IMR-90 (cell line): Measurements from ENCODE around the gene TPP2. TPM values are rescaled to one million over a fixed set of nuclear protein-coding genes. Genes with fewer than 3 reads are reported as not detected.

Experiments
- ATAC-seq: fragments of 200-7000 bp; cut with Tn5 transposase; 2 replicates; pipeline ENCODE4 v1.9.1; 2020; ENCODE audit warnings: low read depth, mild to moderate bottlenecking, moderate library complexity
- BruUV-seq: library from RNA; stranded (reverse); fragments of 400-500 nt; replicated peaks from 2 replicates; lab custom pipeline; 2021; lab: Mats Ljungman, UMichigan
- CTCF ChIA-PET: fragments of 300-600 bp; formaldehyde crosslinking; extraction: SDS; loops from one replicate; lab custom pipeline; 2021; ENCODE audit warnings: antibody characterized with exemption; lab: Yijun Ruan, JAX
- POLR2A ChIA-PET: fragments of 300-600 bp; sonication (Branson Sonifier 250); formaldehyde crosslinking; loops from one replicate; lab custom pipeline; 2022; ENCODE audit warnings: antibody characterized with exemption; ENCODE audit not compliant: unreplicated experiment; lab: Charles Lee
- DNase-seq: peaks from one replicate; pipeline ENCODE4 v3.0.0; 2013
- H2AFZ ChIP-seq: replicated peaks from 2 replicates; pipeline ENCODE3; 2013; ENCODE audit warnings: low read length, mild to moderate bottlenecking; ENCODE audit not compliant: poor library complexity
- H2AK5ac ChIP-seq: 2 replicates; pipeline ENCODE4 v1.6.1; 2013; ENCODE audit warnings: low read depth, low read length, inconsistent platforms
- H2AK9ac ChIP-seq: replicated peaks from 2 replicates; pipeline ENCODE3; 2013; ENCODE audit warnings: mild to moderate bottlenecking, low read depth, low read length, moderate library complexity; ENCODE audit not compliant: poor library complexity
- H2BK120ac ChIP-seq: 2 replicates; pipeline ENCODE4 v1.6.1; 2013; ENCODE audit warnings: low read depth, low read length, inconsistent platforms
- H2BK15ac ChIP-seq: 3 replicates; pipeline ENCODE4 v1.6.1; 2013; ENCODE audit warnings: low read depth, low read length, inconsistent platforms
- H2BK20ac ChIP-seq: 2 replicates; pipeline ENCODE4 v1.6.1; 2013; ENCODE audit warnings: low read depth, mild to moderate bottlenecking, inconsistent platforms, low read length, moderate library complexity
- H2BK5ac ChIP-seq: 2 replicates; pipeline ENCODE4 v1.6.1; 2013; ENCODE audit warnings: mild to moderate bottlenecking, low read depth, low read length, inconsistent platforms; ENCODE audit not compliant: poor library complexity, severe bottlenecking
- H3K14ac ChIP-seq: replicated peaks from 2 replicates; pipeline ENCODE4 v1.6.1; 2013; ENCODE audit warnings: low read depth, low read length, inconsistent platforms
- H3K18ac ChIP-seq: 2 replicates; pipeline ENCODE4 v1.6.1; 2013; ENCODE audit warnings: low read depth, low read length, control low read depth
- H3K23ac ChIP-seq: 2 replicates; pipeline ENCODE4 v1.6.1; 2013; ENCODE audit warnings: low read depth, low read length, inconsistent platforms
- H3K27ac ChIP-seq: 2 replicates; pipeline ENCODE4 v1.5.1; 2013; ENCODE audit warnings: mild to moderate bottlenecking, control low read depth, low read length; ENCODE audit not compliant: insufficient read depth
- H3K27me3 ChIP-seq: 2 replicates; pipeline ENCODE4 v1.6.1; 2013; ENCODE audit warnings: low read length; ENCODE audit not compliant: control insufficient read depth, insufficient read depth
- H3K36me3 ChIP-seq: 2 replicates; pipeline ENCODE4 v1.6.1; 2013; ENCODE audit warnings: low read length, mixed read lengths; ENCODE audit not compliant: control insufficient read depth, insufficient read depth
- H3K4ac ChIP-seq: 2 replicates; pipeline ENCODE4 v1.6.1; 2013; ENCODE audit warnings: low read depth, low read length, inconsistent platforms
- H3K4me1 ChIP-seq: 2 replicates; pipeline ENCODE4 v1.6.1; 2013; ENCODE audit warnings: low read length, mixed read lengths; ENCODE audit not compliant: control insufficient read depth, insufficient read depth
- H3K4me2 ChIP-seq: 2 replicates; pipeline ENCODE4 v1.6.1; 2013; ENCODE audit warnings: low read depth, mild to moderate bottlenecking, control low read depth, low read length, moderate library complexity
- H3K4me3 ChIP-seq: 2 replicates; pipeline ENCODE4 v1.5.1; 2013; ENCODE audit warnings: low read depth, mild to moderate bottlenecking, control low read depth, low read length, moderate library complexity; ENCODE audit not compliant: insufficient read depth
- H3K56ac ChIP-seq: 2 replicates; pipeline ENCODE4 v1.6.1; 2013; ENCODE audit warnings: low read length, inconsistent platforms; ENCODE audit not compliant: insufficient read depth; ENCODE audit errors: extremely low read depth
- H3K79me1 ChIP-seq, 2 experiments: 2 replicates each; pipeline ENCODE4 v1.6.1; 2013; ENCODE audit warnings: low read length in 2 of 2, inconsistent platforms in 1 of 2, low read depth in 1 of 2
- H3K9ac ChIP-seq: 2 replicates; pipeline ENCODE4 v1.6.1; 2013; ENCODE audit warnings: low read depth, low read length, control low read depth
- H3K9me1 ChIP-seq: 2 replicates; pipeline ENCODE4 v1.6.1; 2013; ENCODE audit warnings: low read length, inconsistent platforms; ENCODE audit not compliant: insufficient read depth
- H3K9me3 ChIP-seq: 2 replicates; pipeline ENCODE4 v1.6.1; 2013; ENCODE audit warnings: low read length; ENCODE audit not compliant: control insufficient read depth, insufficient read depth
- H4K20me1 ChIP-seq: 2 replicates; pipeline ENCODE4 v1.6.1; 2013; ENCODE audit warnings: low read length, inconsistent platforms; ENCODE audit not compliant: insufficient read depth
- H4K5ac ChIP-seq: 2 replicates; pipeline ENCODE4 v1.6.1; 2013; ENCODE audit warnings: mild to moderate bottlenecking, low read depth, low read length, control low read depth
- H4K8ac ChIP-seq, 2 experiments: 2 replicates each; pipeline ENCODE4 v1.6.1; 2013; ENCODE audit warnings: low read depth in 2 of 2, low read length in 2 of 2, control low read depth in 1 of 2, inconsistent platforms in 1 of 2
- H4K91ac ChIP-seq: 2 replicates; pipeline ENCODE4 v1.6.1; 2013; ENCODE audit warnings: low read depth, low read length, inconsistent platforms; ENCODE audit not compliant: insufficient read depth
- CEBPB ChIP-seq: IDR thresholded peaks from 2 replicates; pipeline ENCODE4 v1.6.1; 2012; ENCODE audit warnings: low read depth, low read length, improper control_type of control experiment
- FOS ChIP-seq: fragments of 150-350 bp; IDR thresholded peaks from 2 replicates; pipeline ENCODE4 v1.6.1; 2016; ENCODE audit warnings: low read depth, low read length
- MAZ ChIP-seq: IDR thresholded peaks from 2 replicates; pipeline ENCODE4 v1.6.1; 2012; ENCODE audit warnings: low read depth, mild to moderate bottlenecking, low read length, improper control_type of control experiment, moderate library complexity, borderline replicate concordance
- NFE2L2 ChIP-seq: fragments of 150-350 bp; IDR thresholded peaks from 2 replicates; pipeline ENCODE4 v1.6.1; 2016; ENCODE audit warnings: low read depth, mild to moderate bottlenecking, low read length
- POLR2A ChIP-seq: IDR thresholded peaks from 2 replicates; pipeline ENCODE4 v1.6.1; 2012; ENCODE audit warnings: mild to moderate bottlenecking, low read depth, low read length
- RAD21 ChIP-seq: IDR thresholded peaks from 2 replicates; pipeline ENCODE4 v1.6.1; 2012; ENCODE audit warnings: low read length, improper control_type of control experiment
- RCOR1 ChIP-seq: IDR thresholded peaks from 2 replicates; pipeline ENCODE4 v1.6.1; 2012; ENCODE audit warnings: mild to moderate bottlenecking, low read length, improper control_type of control experiment; ENCODE audit not compliant: insufficient replicate concordance
- RFX5 ChIP-seq: IDR thresholded peaks from 2 replicates; pipeline ENCODE4 v1.8.0; 2012; ENCODE audit warnings: low read depth, mild to moderate bottlenecking, low read length, moderate library complexity
- SMC3 ChIP-seq: fragments of 150-350 bp; IDR thresholded peaks from 2 replicates; pipeline ENCODE4 v1.6.1; 2016; ENCODE audit warnings: low read depth, mild to moderate bottlenecking, antibody characterized with exemption, low read length, moderate library complexity
- WGBS, 2 experiments: methylation state at CpG; one replicate each; pipeline versions ENCODE4 v1.1.5 to v1.1.7; 2013; ENCODE audit warnings: missing lambda C conversion rate in 2 of 2; ENCODE audit not compliant: insufficient read length in 1 of 2; ENCODE audit errors: extremely low coverage in 2 of 2; 5-methylcytosine and 5-hydroxymethylcytosine counted together
- dilution Hi-C: fragments of 300-500 bp; cut with HindIII; formaldehyde crosslinking; loops from one replicate; pipeline ENCODE4 v1.14.3; 2018; ENCODE audit warnings: low sequenced_read_pairs; ENCODE audit not compliant: unreplicated experiment
- in situ Hi-C: fragments of 300-500 bp; cut with MboI; formaldehyde crosslinking; loops from 3 replicates; pipeline ENCODE4 v1.14.3; 2019; ENCODE audit warnings: low sequenced_read_pairs, inconsistent platforms, mixed read lengths
- intact Hi-C: fragments of 100-400 bp; cut with micrococcal nuclease; formaldehyde crosslinking; loops from 2 replicates; pipeline ENCODE4 v1.10.0; 2022
- polyA plus RNA-seq, 3 experiments: library from polyadenylated mRNA; depleted of rRNA; stranded (reverse); fragments of >200 nt; gene quantifications; 2 replicates each; pipeline ENCODE4 v1.2.3, GENCODE V29; 2012; ENCODE audit warnings: low replicate concordance in 1 of 3
- total RNA-seq: library from RNA; depleted of rRNA; stranded (reverse); fragments of >200 nt; gene quantifications from 2 replicates; pipeline ENCODE4 v1.2.3, GENCODE V29; 2012
- TF ChIP-seq, protein P1 (sequence below): conservative IDR thresholded peaks from 2 replicates; pipeline ENCODE4 v1.5.1; 2012; ENCODE audit warnings: mild to moderate bottlenecking, low read depth, low read length, improper control_type of control experiment

The TPP2 gene
- total and polyA plus RNA-seq, 2 of the 4 experiments (the other 2 are of a cell fraction): 27.6 to 52.9 TPM

DNA sequence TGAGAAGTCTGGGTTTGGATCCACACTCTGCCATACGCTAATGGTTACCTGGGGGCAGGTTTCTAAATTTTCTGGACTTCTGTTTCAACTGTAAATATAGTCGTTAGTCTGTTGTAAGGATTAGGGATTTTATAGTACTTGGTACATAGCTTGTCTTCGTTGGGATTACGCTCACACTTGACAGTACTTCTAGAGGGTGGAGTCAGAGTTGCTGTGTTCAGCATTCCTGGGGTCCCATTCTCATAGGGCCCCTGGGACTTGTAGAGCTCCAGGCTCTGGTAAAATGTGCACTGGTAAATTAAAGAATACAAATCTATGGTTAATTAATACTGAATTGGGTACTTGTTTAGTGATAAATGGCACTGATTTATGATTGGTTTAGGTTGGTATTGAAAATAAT lies 45.2 kb downstream of the TPP2 start:
- Histone ChIP-seq H3K36me3 (peaks cover 36% of the 10 kb centered on the region), H2AK5ac (no peak overlapping the region), H2AK9ac (no peak overlapping the region), H3K18ac (no peak overlapping the region), H2BK5ac (no peak overlapping the region), H4K20me1 (no peaks in the 10 kb centered on the region), H3K4me1 (no peaks in the 10 kb centered on the region), H3K4ac (no peak overlapping the region), H3K9me1 (0 out of 2 replicates have a peak, but pooled peaks cover 3% of the 10 kb centered on the region), H2BK20ac (no peak overlapping the region), H3K14ac (no peak overlapping the region), H3K9ac (no peak overlapping the region), H3K27ac (no peak overlapping the region), H3K56ac (no peak overlapping the region), H3K4me2 (no peak overlapping the region), H4K91ac (no peak overlapping the region), H4K8ac (no peak overlapping the region), H3K79me1 (peaks cover 5 to 6% of the 10 kb centered on the region in 2 experiments; a peak in 2 of 4 replicates), H2BK120ac (no peak overlapping the region), H3K4me3 (no peak overlapping the region), H3K9me3 (no peaks in the 10 kb centered on the region), H2AFZ (no peak overlapping the region), H3K27me3 (no peaks in the 10 kb centered on the region), H4K5ac (no peak overlapping the region), H3K23ac (no peak overlapping the region), H2BK15ac (no peak overlapping the region)
- no TSS peak for BruUV-seq
- intact Hi-C loops: loop anchor here (5.0 kb wide), 1 partner anchor 35 kb away; no protein-coding TSS in a partner anchor
- ChIA-PET POLR2A (no interaction called here), CTCF (no interaction called here)
- no peak for DNase-seq
- 83% methylated on average over 1 of the region's 4 CpGs; no CpG with 5 or more reads in 1 of the 2 experiments for WGBS, 2 experiments
- dilution Hi-C loops: no loop called here
- TF ChIP-seq CEBPB (no peak), RFX5 (no peak), POLR2A (no peak), FOS (no peak), RCOR1 (no peak), MAZ (no peak), RAD21 (no peak), NFE2L2 (no peak), SMC3 (no peak)
- TF ChIP-seq, protein P1, sequence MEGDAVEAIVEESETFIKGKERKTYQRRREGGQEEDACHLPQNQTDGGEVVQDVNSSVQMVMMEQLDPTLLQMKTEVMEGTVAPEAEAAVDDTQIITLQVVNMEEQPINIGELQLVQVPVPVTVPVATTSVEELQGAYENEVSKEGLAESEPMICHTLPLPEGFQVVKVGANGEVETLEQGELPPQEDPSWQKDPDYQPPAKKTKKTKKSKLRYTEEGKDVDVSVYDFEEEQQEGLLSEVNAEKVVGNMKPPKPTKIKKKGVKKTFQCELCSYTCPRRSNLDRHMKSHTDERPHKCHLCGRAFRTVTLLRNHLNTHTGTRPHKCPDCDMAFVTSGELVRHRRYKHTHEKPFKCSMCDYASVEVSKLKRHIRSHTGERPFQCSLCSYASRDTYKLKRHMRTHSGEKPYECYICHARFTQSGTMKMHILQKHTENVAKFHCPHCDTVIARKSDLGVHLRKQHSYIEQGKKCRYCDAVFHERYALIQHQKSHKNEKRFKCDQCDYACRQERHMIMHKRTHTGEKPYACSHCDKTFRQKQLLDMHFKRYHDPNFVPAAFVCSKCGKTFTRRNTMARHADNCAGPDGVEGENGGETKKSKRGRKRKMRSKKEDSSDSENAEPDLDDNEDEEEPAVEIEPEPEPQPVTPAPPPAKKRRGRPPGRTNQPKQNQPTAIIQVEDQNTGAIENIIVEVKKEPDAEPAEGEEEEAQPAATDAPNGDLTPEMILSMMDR: no peak
- in situ Hi-C loops: no loop called here
- ATAC-seq: no peak
